Activated CD4-positive, alpha-beta T cell treated with anti-CD3 and anti-CD28 coated beads for 36 hours (primary cell): Measurements from ENCODE around the gene FAN1. TPM values are rescaled to one million over a fixed set of nuclear protein-coding genes. Genes with fewer than 3 reads are reported as not detected.

ENCODE experiments used
- ATAC-seq: fragments of 200-7000 bp; cut with Tn5 transposase; one replicate; pipeline ENCODE4 v1.10.0; 2021; ENCODE audit warnings: mild to moderate bottlenecking, moderate library complexity
- CTCF ChIA-PET: fragments of 350-600 bp; sonication (Branson Sonifier 250); formaldehyde crosslinking; loops from one replicate; lab custom pipeline; 2021; ENCODE audit warnings: antibody characterized with exemption; lab: Charles Lee
- POLR2A ChIA-PET: fragments of 350-600 bp; sonication (Branson Sonifier 250); formaldehyde crosslinking; loops from one replicate; lab custom pipeline; 2021; ENCODE audit warnings: antibody characterized with exemption, inconsistent platforms; lab: Charles Lee
- DNase-seq: peaks from one replicate; pipeline ENCODE4 v3.0.0-alpha.2; 2020
- H3K27ac Mint-ChIP-seq: one replicate; pipeline ENCODE4 v1.8.0; 2021; ENCODE audit warnings: mixed read lengths
- H3K27me3 Mint-ChIP-seq: one replicate; pipeline ENCODE4 v1.8.0; 2021; ENCODE audit warnings: mixed read lengths
- H3K36me3 Mint-ChIP-seq: one replicate; pipeline ENCODE4 v1.8.0; 2021; ENCODE audit warnings: low read depth, mixed read lengths
- H3K4me1 Mint-ChIP-seq: one replicate; pipeline ENCODE4 v1.8.0; 2021; ENCODE audit warnings: mixed read lengths
- H3K4me3 Mint-ChIP-seq: one replicate; pipeline ENCODE4 v1.8.0; 2021; ENCODE audit warnings: mild to moderate bottlenecking, moderate library complexity, mixed read lengths
- H3K9me3 Mint-ChIP-seq: one replicate; pipeline ENCODE4 v1.8.0; 2021; ENCODE audit warnings: low read depth, mixed read lengths
- intact Hi-C, 2 experiments: fragments of 100-400 bp; cut with DNase I in 1 of 2; cut with micrococcal nuclease in 1 of 2; formaldehyde crosslinking; loops; one replicate each; pipeline versions ENCODE4 v1.14.2 to v1.15.1; 2022 to 2024; cut with DNase I, micrococcal nuclease
- total RNA-seq, 2 experiments: library from RNA; stranded (reverse); gene quantifications; one replicate each; pipeline ENCODE4 v1.2.3, GENCODE V29; 2021

FAN1 gene
- total RNA-seq, 2 experiments from 2014 or later, result 11.6 to 15.4 TPM

DNA sequence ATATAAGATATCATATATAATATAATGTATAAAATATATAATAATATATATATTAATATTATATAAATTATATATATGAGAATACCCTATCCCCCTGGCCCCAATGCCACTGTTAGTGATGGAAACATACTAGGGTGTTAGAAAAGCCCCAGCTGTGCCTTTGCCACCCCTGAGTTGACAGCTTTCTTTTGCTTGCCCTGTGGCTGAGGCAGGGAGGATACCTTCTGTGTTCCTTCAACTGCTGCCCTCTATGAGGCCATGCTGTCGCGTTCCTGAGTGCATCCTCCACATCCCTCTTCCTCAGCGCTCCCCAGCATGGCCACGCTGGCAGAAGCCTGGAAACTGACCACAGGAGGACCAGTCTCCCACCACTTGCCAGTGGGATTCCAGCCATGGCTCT lies 26.3 kb downstream of the FAN1 start:
- CTCF ChIA-PET, result interaction anchor here (1.0 to 1.4 kb wide), 3 partner anchors 12 to 199 kb away, joined by 3 to 4 read pairs (median 3); no protein-coding TSS in a partner anchor
- Mint-ChIP-seq H3K4me1 (peaks cover 12% of the 10 kb centered on the region), H3K27ac (no peak overlapping the region), H3K9me3 (no peaks in the 10 kb centered on the region), H3K36me3 (peaks cover 43% of the 10 kb centered on the region), H3K4me3 (no peak overlapping the region), H3K27me3 (no peaks in the 10 kb centered on the region)
- DNase-seq, result no peak
- no peak for ATAC-seq
- intact Hi-C loops, result loop anchor here in 1 of 2 experiments (10.0 kb wide), 1 partner anchor 195 kb away; no protein-coding TSS in a partner anchor
- POLR2A ChIA-PET, result no interaction called here

DNA sequence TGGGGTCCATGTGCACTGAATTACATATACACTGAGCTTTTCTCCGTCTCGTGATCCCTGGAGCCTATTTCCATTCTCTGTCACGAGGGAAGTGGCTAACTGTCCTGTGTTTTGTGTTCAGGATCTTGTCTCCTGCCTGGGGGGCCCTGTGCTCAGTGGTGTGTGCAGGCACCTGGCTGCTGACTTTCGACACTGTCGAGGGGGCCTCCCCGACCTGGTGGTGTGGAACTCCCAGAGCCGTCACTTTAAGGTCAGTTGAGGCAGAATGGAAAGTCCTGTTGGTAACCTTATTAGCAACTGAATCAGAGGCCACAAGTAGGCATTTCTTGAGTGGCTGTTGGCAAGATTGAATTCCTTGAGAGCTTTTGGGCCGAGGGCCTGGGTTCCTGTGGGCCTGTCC lies 26.7 kb downstream of the FAN1 start:
- intact Hi-C loops, result no loop called here
- no peak for ATAC-seq
- H3K27me3 Mint-ChIP-seq, result no peaks in the 10 kb centered on the region
- POLR2A ChIA-PET, result no interaction called here
- H3K9me3 Mint-ChIP-seq, result no peaks in the 10 kb centered on the region
- CTCF ChIA-PET, result interaction anchor here (0.7 to 1.4 kb wide), 3 partner anchors 17 to 198 kb away, joined by 3 to 4 read pairs (median 3); no protein-coding TSS in a partner anchor
- DNase-seq, result no peak
- peaks cover 12% of the 10 kb centered on the region for H3K4me1 Mint-ChIP-seq
- H3K36me3 Mint-ChIP-seq, result peaks cover 45% of the 10 kb centered on the region
- H3K27ac Mint-ChIP-seq, result no peak overlapping the region
- no peak overlapping the region for H3K4me3 Mint-ChIP-seq

GRCh38 chr15:30933293-30933692 lies 29.6 kb downstream of the FAN1 start:
- intact Hi-C loops, result no loop called here
- peak overlapping the region; percentile 29 for H3K27ac Mint-ChIP-seq
- no peak for DNase-seq
- peak; percentile 30 for ATAC-seq
- H3K4me1 Mint-ChIP-seq, result peaks cover 12% of the 10 kb centered on the region
- H3K4me3 Mint-ChIP-seq, result no peak overlapping the region
- no peaks in the 10 kb centered on the region for H3K27me3 Mint-ChIP-seq
- ChIA-PET POLR2A (interaction anchor here (0.6 kb wide), 1 partner anchor 442 kb away, joined by 4 read pairs; no protein-coding TSS in a partner anchor), CTCF (no interaction called here)
- H3K9me3 Mint-ChIP-seq, result no peaks in the 10 kb centered on the region
- H3K36me3 Mint-ChIP-seq, result peaks cover 49% of the 10 kb centered on the region

- POLR2A ChIA-PET, result no interaction called here
- H3K27ac Mint-ChIP-seq, result no peak overlapping the region
- CTCF ChIA-PET, result no interaction called here
These were observed 35.4 kb downstream of the FAN1 start for GRCh38 chr15:30939161-30939560.

DNA sequence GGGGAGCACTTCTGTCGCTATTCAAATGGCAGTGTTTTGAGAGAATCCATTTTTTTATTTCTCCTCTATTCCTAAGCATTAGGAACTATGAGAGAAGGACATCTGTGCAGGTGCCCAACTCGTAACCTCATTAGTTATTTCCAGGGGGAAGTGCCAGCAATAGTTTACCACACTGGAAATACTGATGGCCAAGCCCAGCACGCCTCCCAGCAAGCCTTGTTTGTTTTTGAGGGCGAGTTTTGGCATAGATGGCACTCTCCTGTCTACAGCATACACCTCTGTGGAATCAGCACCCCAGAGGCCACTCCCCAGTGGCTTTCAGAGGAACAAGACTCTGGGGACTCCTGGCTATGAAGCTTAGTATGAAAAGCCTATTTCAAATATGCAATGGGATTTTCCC lies 36.6 kb downstream of the FAN1 start:
- peaks cover 43% of the 10 kb centered on the region for H3K36me3 Mint-ChIP-seq
- ChIA-PET POLR2A (no interaction called here), CTCF (no interaction called here)
- no peak for ATAC-seq
- H3K27ac Mint-ChIP-seq, result no peak overlapping the region
- H3K4me1 Mint-ChIP-seq, result no peaks in the 10 kb centered on the region
- H3K27me3 Mint-ChIP-seq, result no peaks in the 10 kb centered on the region
- H3K4me3 Mint-ChIP-seq, result no peak overlapping the region
- no peak for DNase-seq
- no peaks in the 10 kb centered on the region for H3K9me3 Mint-ChIP-seq
- intact Hi-C loops, result no loop called here

More at GRCh38 chr15:30939161-30939560, 35.4 kb downstream of the FAN1 start:
- H3K27me3 Mint-ChIP-seq, result no peaks in the 10 kb centered on the region
- H3K36me3 Mint-ChIP-seq, result peaks cover 42% of the 10 kb centered on the region
- DNase-seq (no peak), ATAC-seq (no peak)
- no peak overlapping the region for H3K4me3 Mint-ChIP-seq
- H3K9me3 Mint-ChIP-seq, result no peaks in the 10 kb centered on the region
- intact Hi-C loops, result no loop called here
- peaks cover under 1% of the 10 kb centered on the region for H3K4me1 Mint-ChIP-seq

DNA sequence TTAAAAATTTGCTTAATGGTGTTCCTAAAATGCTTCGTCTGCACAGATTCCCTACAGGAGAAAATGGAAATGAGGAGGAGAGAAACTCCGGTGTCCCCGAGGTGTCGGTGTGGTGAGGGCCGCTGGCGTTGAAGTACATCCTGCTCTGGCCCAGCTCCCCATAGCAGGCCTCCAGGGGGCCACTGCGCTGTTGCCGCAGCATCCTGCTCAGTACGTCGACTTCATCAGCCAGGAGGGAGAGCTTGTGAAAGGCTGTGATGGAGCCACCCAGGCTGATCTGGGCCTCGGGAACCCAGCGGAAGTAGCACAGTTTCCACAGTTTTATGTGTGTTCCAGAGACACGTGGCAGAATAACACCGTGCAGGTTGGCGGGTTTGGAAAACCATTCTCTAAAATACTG lies 37.8 kb downstream of the FAN1 start:
- Mint-ChIP-seq H3K4me3 (no peak overlapping the region), H3K36me3 (peaks cover 46% of the 10 kb centered on the region), H3K9me3 (no peaks in the 10 kb centered on the region), H3K27me3 (no peaks in the 10 kb centered on the region), H3K4me1 (no peaks in the 10 kb centered on the region), H3K27ac (no peak overlapping the region)
- DNase-seq (no peak), ATAC-seq (no peak)
- intact Hi-C loops, result no loop called here
- POLR2A ChIA-PET, result no interaction called here
- CTCF ChIA-PET, result interaction anchor here (0.7 to 0.9 kb wide), 2 partner anchors 10 to 12 kb away, joined by 3 read pairs; no protein-coding TSS in a partner anchor

- DNase-seq, result no peak
- POLR2A ChIA-PET, result no interaction called here
- no peaks in the 10 kb centered on the region for H3K9me3 Mint-ChIP-seq
- H3K27me3 Mint-ChIP-seq, result no peaks in the 10 kb centered on the region
- H3K4me3 Mint-ChIP-seq, result no peak overlapping the region
- no peak overlapping the region for H3K27ac Mint-ChIP-seq
- intact Hi-C loops, result no loop called here
- ATAC-seq, result no peak
- CTCF ChIA-PET, result no interaction called here
- peaks cover 40% of the 10 kb centered on the region for H3K36me3 Mint-ChIP-seq
- no peaks in the 10 kb centered on the region for H3K4me1 Mint-ChIP-seq
These were observed 40.1 kb downstream of the FAN1 start for GRCh38 chr15:30943654-30944335.

- no peaks in the 10 kb centered on the region for H3K4me1 Mint-ChIP-seq
- DNase-seq, result no peak
- H3K27me3 Mint-ChIP-seq, result no peaks in the 10 kb centered on the region
- H3K9me3 Mint-ChIP-seq, result no peaks in the 10 kb centered on the region
- CTCF ChIA-PET, result no interaction called here
- POLR2A ChIA-PET, result no interaction called here
- peaks cover 61% of the 10 kb centered on the region for H3K36me3 Mint-ChIP-seq
- no peak for ATAC-seq
- intact Hi-C loops, result no loop called here
- no peak overlapping the region for H3K27ac Mint-ChIP-seq
- no peak overlapping the region for H3K4me3 Mint-ChIP-seq
These were observed 49.5 kb downstream of the FAN1 start for GRCh38 chr15:30953183-30953582.

GRCh38 chr15:30953731-30954378 lies 50.1 kb downstream of the FAN1 start:
- Mint-ChIP-seq H3K27ac (peak overlapping the region; percentile 23), H3K27me3 (no peaks in the 10 kb centered on the region), H3K9me3 (no peaks in the 10 kb centered on the region), H3K4me3 (no peak overlapping the region), H3K36me3 (peaks cover 58% of the 10 kb centered on the region), H3K4me1 (no peaks in the 10 kb centered on the region)
- intact Hi-C loops, result no loop called here
- ChIA-PET CTCF (no interaction called here), POLR2A (no interaction called here)
- DNase-seq (peak; percentile 37), ATAC-seq (peak; percentile 82)

DNA sequence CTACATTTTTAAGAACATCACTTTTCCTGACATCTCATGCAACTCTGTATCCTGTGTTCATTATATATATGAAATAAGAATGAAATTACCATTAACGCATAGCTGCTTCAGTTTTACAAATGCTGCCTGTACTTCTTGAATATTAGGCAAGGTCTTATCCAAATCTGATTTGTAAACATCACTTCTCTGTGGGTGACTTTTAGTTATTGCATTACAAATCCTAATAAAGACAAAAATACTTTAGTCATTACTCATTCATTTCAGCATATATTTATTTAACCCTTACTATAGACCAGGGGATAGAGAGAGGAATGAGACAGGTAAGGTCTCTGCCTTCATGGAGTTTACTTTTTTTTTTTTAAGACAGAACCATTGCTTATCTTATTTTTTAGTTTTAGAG lies 51.0 kb downstream of the FAN1 start:
- H3K36me3 Mint-ChIP-seq, result peaks cover 53% of the 10 kb centered on the region
- POLR2A ChIA-PET, result no interaction called here
- ATAC-seq (no peak), DNase-seq (no peak)
- intact Hi-C loops, result no loop called here
- no peaks in the 10 kb centered on the region for H3K27me3 Mint-ChIP-seq
- H3K27ac Mint-ChIP-seq, result no peak overlapping the region
- CTCF ChIA-PET, result no interaction called here
- H3K4me1 Mint-ChIP-seq, result no peaks in the 10 kb centered on the region
- no peaks in the 10 kb centered on the region for H3K9me3 Mint-ChIP-seq
- H3K4me3 Mint-ChIP-seq, result no peak overlapping the region

GRCh38 chr15:30956216-30957124 lies 52.8 kb downstream of the FAN1 start:
- H3K4me1 Mint-ChIP-seq, result no peaks in the 10 kb centered on the region
- intact Hi-C loops, result loop anchor here in 1 of 2 experiments (1.0 kb wide), 1 partner anchor 41 kb away; no protein-coding TSS in a partner anchor
- POLR2A ChIA-PET, result no interaction called here
- peaks cover 53% of the 10 kb centered on the region for H3K36me3 Mint-ChIP-seq
- CTCF ChIA-PET, result interaction anchor here (0.6 kb wide), 1 partner anchor 10 kb away, joined by 3 read pairs; no protein-coding TSS in a partner anchor
- no peaks in the 10 kb centered on the region for H3K9me3 Mint-ChIP-seq
- DNase-seq (no peak), ATAC-seq (no peak)
- H3K27me3 Mint-ChIP-seq, result no peaks in the 10 kb centered on the region
- H3K4me3 Mint-ChIP-seq, result no peak overlapping the region
- no peak overlapping the region for H3K27ac Mint-ChIP-seq
